LNCAP (cell line): ENCODE data around the gene FAM193B.

ENCODE experiments used
- CTCF ChIP-seq: fragments of 450-650 bp; IDR thresholded peaks from 2 replicates; pipeline ENCODE4 v1.5.1; 2017; ENCODE audit warnings: mild to moderate bottlenecking

The FAM193B gene

GRCh38 chr5:177592905-177593304 lies 38.5 kb upstream of the FAM193B start:
- no peak for TF ChIP-seq CTCF

GRCh38 chr5:177592010-177592834 lies 37.9 kb upstream of the FAM193B start, which contains the start of gene TMED9:
TMED9 (plus strand) TSS chr5:177592203; CDS start chr5:177592215, 12 bp downstream.
- no peak for TF ChIP-seq CTCF

GRCh38 chr5:177591690-177592009 lies 37.3 kb upstream of the FAM193B start:
- no peak for TF ChIP-seq CTCF

- no peak for TF ChIP-seq CTCF
These were observed 36.0 kb upstream of the FAM193B start for GRCh38 chr5:177590406-177590805.

- TF ChIP-seq CTCF, result no peak
These were observed 34.1 kb upstream of the FAM193B start for GRCh38 chr5:177588413-177588909.

- TF ChIP-seq CTCF, result no peak
These were observed 24.0 kb upstream of the FAM193B start for GRCh38 chr5:177578316-177578715.

GRCh38 chr5:177576169-177576568 lies 21.8 kb upstream of the FAM193B start:
- no peak for TF ChIP-seq CTCF
